Suprapubic skin (tissue), 4 donors: ENCODE measurements around the gene MUC5B. TPM values are rescaled to one million over a fixed set of nuclear protein-coding genes. Genes with fewer than 3 reads are reported as not detected.

Experiments
- DNase-seq, 2 donors: peaks; one replicate each; pipeline ENCODE4 v3.0.0-alpha.2; 2019; ENCODE audit warnings: low spot score in 2 of 2
- H3K27ac ChIP-seq: fragments of 200-600 bp; sonication (generic); one replicate; pipeline ENCODE4 v1.5.1; 2019
- H3K27me3 ChIP-seq: fragments of 200-600 bp; sonication (generic); one replicate; pipeline ENCODE4 v1.5.1; 2019
- H3K36me3 ChIP-seq: fragments of 200-600 bp; sonication (generic); one replicate; pipeline ENCODE4 v1.5.1; 2019
- H3K4me1 ChIP-seq: fragments of 200-600 bp; sonication (generic); one replicate; pipeline ENCODE4 v1.5.1; 2019
- H3K4me3 ChIP-seq: fragments of 200-600 bp; sonication (generic); one replicate; pipeline ENCODE4 v1.5.1; 2019; ENCODE audit warnings: mild to moderate bottlenecking
- H3K9me3 ChIP-seq: fragments of 200-600 bp; sonication (generic); one replicate; pipeline ENCODE4 v1.5.1; 2019
- EP300 ChIP-seq: sonication (generic); formaldehyde crosslinking; IDR thresholded peaks from one replicate; pipeline ENCODE4 v1.6.1; 2017; ENCODE audit warnings: antibody characterized with exemption
- POLR2A ChIP-seq, 2 donors: fragments of 450-650 bp; IDR thresholded peaks; one replicate each; pipeline ENCODE4 v1.6.1; 2017; ENCODE audit warnings: antibody characterized with exemption in 2 of 2, mild to moderate bottlenecking in 2 of 2, moderate library complexity in 2 of 2
- POLR2AphosphoS5 ChIP-seq, 3 donors: sonication (generic); formaldehyde crosslinking; IDR thresholded peaks; one replicate each; pipeline ENCODE4 v1.6.1; 2017; ENCODE audit warnings: antibody characterized with exemption in 3 of 3
- WGBS: methylation state at CpG from one replicate; pipeline ENCODE4 v1.1.5; 2018; 5-methylcytosine and 5-hydroxymethylcytosine counted together
- total RNA-seq, 4 donors: library from RNA; depleted of rRNA; stranded (reverse); fragments of >200 nt; gene quantifications; one replicate each; pipeline ENCODE4 v1.1.0, GENCODE V29; 2016
- TF ChIP-seq, protein P1 (sequence below), 2 donors: fragments of 200-600 bp in 1 of 2; fragments of 450-650 bp in 1 of 2; sonication (generic) in 1 of 2; IDR thresholded peaks; one replicate each; pipeline ENCODE4 v1.5.1; 2016 to 2019; ENCODE audit warnings: antibody characterized with exemption in 2 of 2, mild to moderate bottlenecking in 1 of 2, moderate library complexity in 1 of 2

The MUC5B gene
- total RNA-seq, 4 donors from 2014 or later: 0.08 to 0.34 (median 0.13) TPM

DNA sequence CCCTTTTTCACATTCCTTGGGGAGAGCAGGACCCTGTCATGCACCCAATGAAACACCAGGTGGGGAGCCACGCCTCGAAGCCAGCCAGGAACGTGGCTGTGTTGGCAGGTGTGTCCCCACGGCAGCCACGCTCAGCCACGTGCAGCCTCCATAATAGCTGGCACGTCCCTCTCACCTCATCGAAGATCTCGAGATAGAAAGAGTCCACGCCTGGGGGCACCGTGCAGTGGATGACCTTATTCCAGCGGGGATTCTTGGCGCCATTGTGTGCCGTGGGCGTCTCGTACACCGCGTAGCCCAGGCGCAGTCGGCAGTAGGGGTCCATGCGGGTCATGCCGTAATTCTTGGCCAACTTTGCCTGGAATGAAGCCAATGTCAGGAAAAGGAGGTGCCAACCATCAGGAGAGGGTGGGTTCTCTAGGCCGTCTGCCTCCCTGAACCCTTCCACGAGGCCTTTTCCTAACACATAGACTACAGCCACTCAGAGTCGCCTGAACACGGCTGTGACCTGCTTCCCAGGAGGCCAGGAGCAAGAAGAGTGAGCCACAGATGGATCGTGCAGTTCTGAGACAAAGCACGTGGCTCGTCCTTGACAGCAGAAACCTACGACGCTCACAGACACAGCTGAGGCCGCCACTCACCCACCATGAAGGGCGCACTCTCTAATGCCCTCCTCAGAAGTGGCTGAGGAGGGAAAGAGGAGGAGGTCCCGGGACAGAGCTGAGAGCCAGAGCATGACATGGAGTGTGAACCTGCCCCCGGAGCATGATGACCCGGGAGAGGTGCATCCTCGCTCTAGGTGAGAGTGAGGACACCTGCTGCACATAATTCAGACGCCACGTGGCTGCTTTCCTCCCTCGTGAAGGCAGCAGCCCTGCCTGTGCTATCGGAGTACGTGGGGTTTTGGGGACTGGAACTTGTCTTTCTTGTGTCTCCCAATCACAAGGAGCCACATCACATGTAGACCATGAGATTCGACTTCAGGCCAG, 67.5 kb downstream of the MUC5B start:
- WGBS: 88% methylated on average over 43 of the region's 43 CpGs
- Histone ChIP-seq H3K4me1 (peaks cover 17% of the 10 kb centered on the region), H3K36me3 (peaks cover 80% of the 10 kb centered on the region), H3K9me3 (no peaks in the 10 kb centered on the region), H3K4me3 (no peak overlapping the region), H3K27me3 (no peaks in the 10 kb centered on the region), H3K27ac (no peak overlapping the region)
- TF ChIP-seq POLR2A (IDR thresholded peaks at IDR 0.05): no peak
- peak; percentile 50 to 52 for DNase-seq

GRCh38 chr11:1291295-1292017, 68.6 kb downstream of the MUC5B start:
- WGBS: 89% methylated on average over 43 of the region's 46 CpGs
- Histone ChIP-seq H3K36me3 (peaks cover 78% of the 10 kb centered on the region), H3K9me3 (no peaks in the 10 kb centered on the region), H3K4me3 (no peak overlapping the region), H3K4me1 (peaks cover 17% of the 10 kb centered on the region), H3K27ac (no peak overlapping the region), H3K27me3 (no peaks in the 10 kb centered on the region)
- TF ChIP-seq EP300: no peak
- peak; percentile 51 to 65 for DNase-seq

DNA sequence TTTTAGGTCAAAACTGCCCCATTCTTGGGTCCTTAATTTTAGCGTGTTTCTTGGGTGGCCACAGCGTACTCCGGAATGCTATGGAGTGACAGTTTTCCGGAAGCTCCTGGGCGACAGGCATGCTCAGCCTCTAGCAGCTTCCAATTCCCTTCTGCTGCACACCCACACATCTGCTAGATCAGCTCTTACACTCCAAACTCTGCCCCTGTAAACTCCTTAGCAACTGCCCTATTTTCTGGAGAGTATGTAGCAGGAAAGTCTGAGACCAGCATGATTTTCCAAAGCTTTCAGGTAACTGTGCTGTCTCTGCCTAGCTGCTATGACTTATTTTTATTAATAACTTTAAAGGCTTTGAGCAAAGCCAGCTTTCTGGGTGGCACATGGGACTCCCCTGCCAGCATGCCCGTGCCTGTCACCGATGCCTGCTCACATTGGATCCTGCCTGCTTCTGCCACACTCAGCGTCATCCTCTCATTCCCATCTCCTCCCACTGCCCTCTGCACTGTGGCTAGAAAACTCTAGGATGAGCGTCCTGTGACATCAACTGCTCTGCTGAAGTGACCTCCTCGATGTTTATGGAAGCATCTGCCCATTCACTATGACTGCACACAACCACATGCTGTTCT, 69.3 kb downstream of the MUC5B start:
- Histone ChIP-seq H3K27ac (no peak overlapping the region), H3K4me3 (no peak overlapping the region), H3K9me3 (no peaks in the 10 kb centered on the region), H3K27me3 (no peaks in the 10 kb centered on the region), H3K4me1 (peaks cover 17% of the 10 kb centered on the region), H3K36me3 (peaks cover 74% of the 10 kb centered on the region)
- TF ChIP-seq EP300 (no peak), POLR2A (IDR thresholded peaks at IDR 0.05) (no peak), POLR2AphosphoS5 (IDR thresholded peaks at IDR 0.05) (no peak)
- TF ChIP-seq, protein P1, sequence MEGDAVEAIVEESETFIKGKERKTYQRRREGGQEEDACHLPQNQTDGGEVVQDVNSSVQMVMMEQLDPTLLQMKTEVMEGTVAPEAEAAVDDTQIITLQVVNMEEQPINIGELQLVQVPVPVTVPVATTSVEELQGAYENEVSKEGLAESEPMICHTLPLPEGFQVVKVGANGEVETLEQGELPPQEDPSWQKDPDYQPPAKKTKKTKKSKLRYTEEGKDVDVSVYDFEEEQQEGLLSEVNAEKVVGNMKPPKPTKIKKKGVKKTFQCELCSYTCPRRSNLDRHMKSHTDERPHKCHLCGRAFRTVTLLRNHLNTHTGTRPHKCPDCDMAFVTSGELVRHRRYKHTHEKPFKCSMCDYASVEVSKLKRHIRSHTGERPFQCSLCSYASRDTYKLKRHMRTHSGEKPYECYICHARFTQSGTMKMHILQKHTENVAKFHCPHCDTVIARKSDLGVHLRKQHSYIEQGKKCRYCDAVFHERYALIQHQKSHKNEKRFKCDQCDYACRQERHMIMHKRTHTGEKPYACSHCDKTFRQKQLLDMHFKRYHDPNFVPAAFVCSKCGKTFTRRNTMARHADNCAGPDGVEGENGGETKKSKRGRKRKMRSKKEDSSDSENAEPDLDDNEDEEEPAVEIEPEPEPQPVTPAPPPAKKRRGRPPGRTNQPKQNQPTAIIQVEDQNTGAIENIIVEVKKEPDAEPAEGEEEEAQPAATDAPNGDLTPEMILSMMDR (IDR thresholded peaks at IDR 0.05): no peak
- DNase-seq: peak; percentile 18 to 59
- WGBS: 44% methylated on average over 10 of the region's 10 CpGs

GRCh38 chr11:1292644-1293618, 70.1 kb downstream of the MUC5B start:
- no peak overlapping the region for H3K27ac ChIP-seq
- TF ChIP-seq, protein P1 (IDR thresholded peaks at IDR 0.05): no peak
- TF ChIP-seq EP300 (no peak), POLR2AphosphoS5 (IDR thresholded peaks at IDR 0.05) (no peak), POLR2A (IDR thresholded peaks at IDR 0.05) (no peak)
- 86% methylated on average over 42 of the region's 43 CpGs for WGBS
- no peaks in the 10 kb centered on the region for H3K27me3 ChIP-seq
- peaks cover 21% of the 10 kb centered on the region for H3K4me1 ChIP-seq
- peaks cover 79% of the 10 kb centered on the region for H3K36me3 ChIP-seq
- H3K4me3 ChIP-seq: no peak overlapping the region
- peak; percentile 58 to 77 for DNase-seq
- no peaks in the 10 kb centered on the region for H3K9me3 ChIP-seq

- Histone ChIP-seq H3K4me1 (peaks cover 28% of the 10 kb centered on the region), H3K27me3 (no peaks in the 10 kb centered on the region), H3K36me3 (peaks cover 75% of the 10 kb centered on the region), H3K4me3 (no peak overlapping the region), H3K9me3 (no peaks in the 10 kb centered on the region), H3K27ac (no peak overlapping the region)
- TF ChIP-seq POLR2AphosphoS5 (IDR thresholded peaks at IDR 0.05) (no peak), POLR2A (IDR thresholded peaks at IDR 0.05) (no peak), EP300 (no peak)
- TF ChIP-seq, protein P1 (IDR thresholded peaks at IDR 0.05): peak in 1 of 2 donors; percentile 17
- DNase-seq: peak in 1 of 2 donors; percentile 55
- WGBS: 79% methylated on average over 7 of the region's 13 CpGs
Observed at GRCh38 chr11:1293619-1294015, 70.8 kb downstream of the MUC5B start.
